K562 (cell line): ENCODE results near the gene REG4. TPM values are rescaled to one million over a fixed set of nuclear protein-coding genes. Genes with fewer than 3 reads are reported as not detected.

ENCODE experiments used
- ARHGAP35 ChIP-seq: fragments of 450-650 bp; IDR thresholded peaks from 2 replicates; pipeline ENCODE4 v1.6.1; 2018; ENCODE audit not compliant: partially characterized antibody
- CEBPB ChIP-seq: fragments of 450-650 bp; IDR thresholded peaks from 2 replicates; pipeline ENCODE4 v1.6.1; 2016; ENCODE audit warnings: missing genetic modification characterization, missing compliant biosample characterization
- E2F8 ChIP-seq: fragments of 450-650 bp; IDR thresholded peaks from 2 replicates; pipeline ENCODE4 v1.7.1; 2018; ENCODE audit warnings: mild to moderate bottlenecking, low read depth; ENCODE audit not compliant: partially characterized antibody
- ESRRA ChIP-seq: fragments of 450-650 bp; IDR thresholded peaks from 2 replicates; pipeline ENCODE4 v1.6.1; 2014; ENCODE audit warnings: low read depth, mild to moderate bottlenecking, moderate library complexity, borderline replicate concordance
- GTF2E2 ChIP-seq: fragments of 200-800 bp; sonication (Bioruptor generic); IDR thresholded peaks from 2 replicates; pipeline ENCODE4 v1.6.1; 2016; ENCODE audit warnings: missing genetic modification characterization, missing compliant biosample characterization
- JUND ChIP-seq, 2 experiments: IDR thresholded peaks; 2 replicates in 1 of 2; 3 replicates in 1 of 2; pipeline ENCODE4 v1.6.1; 2011; ENCODE audit warnings: borderline replicate concordance in 2 of 2, low read depth in 2 of 2, low read length in 2 of 2, improper control_type of control experiment in 1 of 2, missing biosample characterization in 1 of 2, missing genetic modification characterization in 1 of 2, missing genetic modification reagents in 1 of 2
- MCM2 ChIP-seq: fragments of 450-650 bp; IDR thresholded peaks from 2 replicates; pipeline ENCODE4 v1.6.1; 2017; ENCODE audit warnings: low read depth, mild to moderate bottlenecking
- MCM3 ChIP-seq: fragments of 450-650 bp; IDR thresholded peaks from 2 replicates; pipeline ENCODE4 v1.6.1; 2016
- NFE2L1 ChIP-seq: fragments of 450-650 bp; IDR thresholded peaks from 2 replicates; pipeline ENCODE4 v1.6.1; 2016; ENCODE audit warnings: missing genetic modification characterization, low read depth, mild to moderate bottlenecking, missing compliant biosample characterization, moderate library complexity, borderline replicate concordance
- OTX1 ChIP-seq: fragments of 450-650 bp; formaldehyde crosslinking; IDR thresholded peaks from 2 replicates; pipeline ENCODE4 v1.4.0; 2022; ENCODE audit warnings: mild to moderate bottlenecking
- POLR2AphosphoS5 ChIP-seq: IDR thresholded peaks from 2 replicates; pipeline ENCODE4 v1.6.1; 2011; ENCODE audit warnings: mild to moderate bottlenecking, low read depth, low read length, moderate library complexity; ENCODE audit not compliant: control insufficient read depth, insufficient read depth
- POLR3A ChIP-seq: IDR thresholded peaks from 2 replicates; pipeline ENCODE4 v1.6.1; 2011; ENCODE audit warnings: borderline replicate concordance, mild to moderate bottlenecking, moderate library complexity; ENCODE audit not compliant: insufficient read length, insufficient read depth; ENCODE audit errors: extremely low read depth
- RNF2 ChIP-seq: sonication (generic); IDR thresholded peaks from 2 replicates; pipeline ENCODE4 v1.6.1; 2016
- SMAD1 ChIP-seq: fragments of 150-350 bp; IDR thresholded peaks from 2 replicates; pipeline ENCODE4 v1.6.1; 2014; ENCODE audit warnings: low read length, low read depth; ENCODE audit not compliant: partially characterized antibody
- TAF9B ChIP-seq: fragments of 450-650 bp; IDR thresholded peaks from 2 replicates; pipeline ENCODE4 v1.6.1; 2018; ENCODE audit warnings: mild to moderate bottlenecking; ENCODE audit not compliant: partially characterized antibody
- TCF7L2 ChIP-seq: fragments of 150-350 bp; IDR thresholded peaks from 2 replicates; pipeline ENCODE4 v1.6.1; 2016; ENCODE audit warnings: low read depth, mild to moderate bottlenecking, low read length, moderate library complexity
- ZNF165 ChIP-seq: fragments of 250-450 bp; sonication (Bioruptor Pico); IDR thresholded peaks from 2 replicates; pipeline ENCODE4 v1.4.0; 2020; ENCODE audit warnings: borderline replicate concordance
- ZNF41 ChIP-seq: fragments of 250-450 bp; sonication (Bioruptor Pico); conservative IDR thresholded peaks from 2 replicates; pipeline ENCODE4 v1.4.0; 2020; ENCODE audit warnings: mild to moderate bottlenecking
- ZNF75A ChIP-seq: fragments of 450-650 bp; formaldehyde crosslinking; IDR thresholded peaks from 2 replicates; pipeline ENCODE4 v1.4.0; 2020; ENCODE audit warnings: mild to moderate bottlenecking
- polyA plus RNA-seq, 8 experiments: library from polyadenylated mRNA; depleted of rRNA in 4 of 8; stranded (reverse) in 5 of 8; unstranded in 3 of 8; fragments of >200 nt; fragmentation: Nextera tagmentation in 2 of 8; fragmentation: Illumina TruSeq in 1 of 8; extraction: Ambion mirVana in 2 of 8; extraction: Trizol in 1 of 8; gene quantifications; 2 replicates each; pipeline versions ENCODE4 v1.2.1 to v1.2.3, GENCODE V29; 2011 to 2014; ENCODE audit warnings: inconsistent platforms in 1 of 8, missing spikeins in 1 of 8
- total RNA-seq, 7 experiments: library from RNA; depleted of rRNA in 6 of 7; stranded (reverse); fragments of >200 nt in 6 of 7; fragmentation: Illumina TruSeq in 2 of 7; extraction: Trizol in 2 of 7; gene quantifications; 2 replicates each; pipeline versions ENCODE4 v1.2.1 to v1.2.3, GENCODE V29; 2011 to 2021; ENCODE audit warnings: low replicate concordance in 1 of 7
- TF ChIP-seq, protein P1 (sequence below): fragments of 450-650 bp; IDR thresholded peaks from 2 replicates; pipeline ENCODE4 v1.6.1; 2016; ENCODE audit warnings: missing biosample characterization, missing genetic modification characterization

Gene REG4
- total and polyA plus RNA-seq, 9 of the 15 experiments (the other 6 are each of a cell fraction or from before 2014, with no cell fraction given), result not detected

DNA sequence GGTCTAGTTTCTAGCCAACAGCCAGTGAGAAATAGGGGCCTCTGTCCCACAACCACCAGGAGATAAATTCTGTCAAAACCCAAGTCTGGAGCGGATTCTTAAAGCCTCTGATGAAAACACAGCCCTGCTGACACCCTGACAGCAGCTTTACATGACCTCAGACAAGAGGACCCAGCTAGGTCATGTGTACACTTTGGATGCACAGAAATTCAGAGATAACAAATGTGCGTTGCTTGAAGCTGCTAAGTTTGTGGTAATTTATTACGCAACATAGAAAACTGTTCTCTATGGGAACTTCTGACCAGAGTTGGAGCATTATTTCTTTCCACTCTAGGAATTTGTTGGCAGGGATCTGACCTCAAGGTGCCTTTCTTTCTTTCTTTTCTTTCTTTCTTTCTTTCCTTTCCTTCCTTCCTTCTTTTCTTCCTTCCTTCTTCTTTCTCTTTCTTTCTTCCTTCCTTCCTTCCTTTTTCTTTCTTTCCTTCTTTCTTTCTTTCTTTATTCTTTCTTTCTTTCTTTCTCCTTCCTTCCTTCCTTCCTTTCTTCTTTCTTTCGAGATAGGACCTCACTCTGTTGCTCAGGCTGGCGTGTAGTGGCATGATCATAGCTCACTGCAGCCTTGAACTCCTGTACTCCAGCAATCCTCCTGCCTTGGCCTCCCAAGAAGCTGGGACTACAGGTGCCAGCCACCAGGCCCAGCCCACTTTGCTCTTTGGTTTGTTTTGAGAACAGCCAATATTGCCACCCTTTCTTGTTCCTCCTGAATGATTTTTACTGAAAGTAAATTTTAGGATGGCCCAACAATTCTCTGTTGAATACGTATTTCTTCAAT lies 27.7 kb downstream of the REG4 start (continued):
- TF ChIP-seq ZNF75A (CRISPR knock-in tag), result no peak
- TF ChIP-seq TCF7L2, result no peak
- TF ChIP-seq ARHGAP35, result no peak
- no peak for TF ChIP-seq ZNF41 (CRISPR knock-in tag)
- no peak for TF ChIP-seq POLR3A
- no peak for TF ChIP-seq MCM3
- TF ChIP-seq SMAD1, result no peak
- peak; percentile 98 for TF ChIP-seq CEBPB (tag)
- TF ChIP-seq E2F8, result no peak
- TF ChIP-seq ESRRA, result peak; percentile 19; the same call in 1 of the 2 replicates
- no peak for TF ChIP-seq TAF9B
- 0 out of 2 replicates have a peak, but pooled peaks have one; percentile 23 for TF ChIP-seq OTX1 (CRISPR knock-in tag)
- TF ChIP-seq JUND (IDR thresholded peaks at IDR 0.05; ENCODE audit: borderline replicate concordance, low read depth, low read length), result no peak
- no peak for TF ChIP-seq JUND (tag; IDR thresholded peaks at IDR 0.05; ENCODE audit: borderline replicate concordance, low read depth, low read length)
- no peak for TF ChIP-seq POLR2AphosphoS5
- no peak for TF ChIP-seq NFE2L1 (tag)
- no peak for TF ChIP-seq RNF2
- no peak for TF ChIP-seq MCM2
- TF ChIP-seq, protein P1, sequence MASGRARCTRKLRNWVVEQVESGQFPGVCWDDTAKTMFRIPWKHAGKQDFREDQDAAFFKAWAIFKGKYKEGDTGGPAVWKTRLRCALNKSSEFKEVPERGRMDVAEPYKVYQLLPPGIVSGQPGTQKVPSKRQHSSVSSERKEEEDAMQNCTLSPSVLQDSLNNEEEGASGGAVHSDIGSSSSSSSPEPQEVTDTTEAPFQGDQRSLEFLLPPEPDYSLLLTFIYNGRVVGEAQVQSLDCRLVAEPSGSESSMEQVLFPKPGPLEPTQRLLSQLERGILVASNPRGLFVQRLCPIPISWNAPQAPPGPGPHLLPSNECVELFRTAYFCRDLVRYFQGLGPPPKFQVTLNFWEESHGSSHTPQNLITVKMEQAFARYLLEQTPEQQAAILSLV (tag), result peak; percentile 76
- TF ChIP-seq GTF2E2 (tag), result no peak
- TF ChIP-seq ZNF165 (CRISPR knock-in tag), result no peak
